Hepatic stellate cell (primary cell): ENCODE results near the gene PLEKHH2.
A peak's percentile ranks its signal among the peaks of the same experiment; 100 is the strongest.
"Not testable (repeated sequence)": the region's sequence is repeated elsewhere in the genome, so short reads cannot be mapped to it uniquely, and the experiment has no call there.

Source experiments
- DNase-seq: peaks from one replicate; pipeline ENCODE4 v3.0.0; 2011; ENCODE audit warnings: low spot score

PLEKHH2 gene

DNA sequence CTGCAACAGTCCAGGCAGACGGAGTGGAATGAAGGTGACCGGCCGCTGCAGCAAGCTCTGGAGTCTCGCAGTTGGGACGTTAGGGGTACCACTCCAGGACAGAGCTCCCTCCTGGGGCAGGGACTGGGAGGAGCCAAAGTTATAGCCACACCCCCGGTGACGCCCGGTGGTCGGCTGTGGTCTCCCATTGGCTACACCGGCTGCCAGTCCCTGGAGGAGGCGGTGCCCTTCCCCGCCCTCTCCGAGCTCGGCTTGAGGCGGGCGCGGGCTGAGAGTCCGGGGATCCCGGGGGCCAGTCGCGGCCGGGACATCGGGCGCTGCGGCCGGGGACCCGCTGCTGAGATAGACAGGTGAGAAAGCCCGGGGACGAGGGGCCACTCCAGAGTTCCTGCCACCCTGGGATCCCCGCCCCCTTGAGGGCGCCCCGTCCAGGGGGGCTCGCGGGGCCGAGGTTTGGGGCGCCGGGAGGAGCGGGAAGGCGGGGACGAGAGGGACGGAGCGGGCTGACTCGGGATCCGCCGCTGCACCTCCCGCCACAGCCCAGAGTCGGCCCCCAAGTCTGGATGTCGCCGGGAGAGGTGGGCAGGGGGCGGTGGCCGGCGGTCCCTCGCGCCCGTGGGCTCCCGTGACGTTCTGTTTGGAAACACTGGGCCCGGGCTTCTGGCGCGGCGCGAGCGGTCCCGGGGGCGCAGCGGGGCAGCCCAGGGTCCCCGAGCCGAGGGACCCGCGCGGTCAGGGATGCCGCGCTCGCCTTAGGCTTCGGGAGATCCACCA, at the start of gene PLEKHH2:
Gene PLEKHH2, plus strand, starts transcription at position 231 of the 774 bp plus-strand sequence. CDS start 7,414 bp downstream, outside the sequence.
- DNase-seq, result peak; percentile 95

DNA sequence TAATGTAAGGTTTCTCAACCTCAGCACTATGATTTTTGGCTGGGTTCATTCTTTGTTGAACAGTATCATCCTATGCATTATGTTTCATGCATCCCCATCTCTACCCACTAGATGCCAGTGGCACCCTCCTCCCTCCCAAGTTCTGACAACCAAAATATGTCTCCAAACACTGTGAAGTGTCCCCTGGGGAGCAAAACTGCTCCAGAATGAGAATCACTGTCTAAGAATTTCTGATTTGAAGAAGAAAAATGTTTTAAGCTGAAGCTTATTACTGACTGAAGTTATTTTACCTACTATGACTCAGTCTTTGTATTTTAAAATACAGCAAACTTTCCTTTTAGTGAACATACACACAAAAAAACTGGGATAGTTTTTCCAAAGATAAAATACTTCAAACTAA, 44.6 kb upstream of the PLEKHH2 start:
- DNase-seq, result peak; percentile 47

DNA sequence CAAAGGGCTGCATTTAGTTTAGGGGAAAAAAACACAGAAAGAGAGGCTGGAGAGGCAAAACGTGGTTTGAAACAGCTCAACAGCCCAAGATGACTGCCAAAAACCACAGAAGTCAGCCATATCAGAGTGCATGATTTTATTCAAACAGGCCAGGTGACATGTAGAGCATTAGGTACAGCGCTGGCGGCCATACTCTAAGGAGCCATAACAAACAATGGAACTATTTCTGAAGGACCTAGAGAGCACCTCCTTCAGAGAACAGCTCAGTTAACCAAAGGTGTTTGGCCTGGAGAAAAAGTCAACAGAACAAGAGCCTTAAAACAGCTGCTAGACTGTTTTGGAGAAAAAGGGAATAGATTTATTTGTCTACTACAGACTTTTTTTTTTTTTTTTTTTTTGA, 43.8 kb upstream of the PLEKHH2 start:
- DNase-seq, result no peak

DNA sequence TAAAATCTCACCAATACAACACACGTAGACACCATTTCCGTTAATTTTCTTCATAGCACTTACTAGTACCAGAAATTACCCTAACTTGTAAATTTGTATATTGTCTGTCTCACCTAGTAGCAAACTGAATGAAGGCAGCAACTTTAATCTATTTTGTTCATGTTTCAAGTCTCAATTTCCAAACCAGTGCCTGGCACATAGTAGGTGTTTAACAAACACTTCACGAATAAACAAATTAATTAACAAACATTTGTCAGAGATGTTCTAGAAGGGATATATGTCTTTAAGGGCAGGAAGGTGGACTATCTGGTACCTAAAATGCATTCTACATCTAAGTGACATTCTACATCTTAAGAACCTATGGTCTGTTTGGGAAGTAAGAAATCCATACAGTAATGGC, 42.2 kb upstream of the PLEKHH2 start:
- DNase-seq, result no peak

DNA sequence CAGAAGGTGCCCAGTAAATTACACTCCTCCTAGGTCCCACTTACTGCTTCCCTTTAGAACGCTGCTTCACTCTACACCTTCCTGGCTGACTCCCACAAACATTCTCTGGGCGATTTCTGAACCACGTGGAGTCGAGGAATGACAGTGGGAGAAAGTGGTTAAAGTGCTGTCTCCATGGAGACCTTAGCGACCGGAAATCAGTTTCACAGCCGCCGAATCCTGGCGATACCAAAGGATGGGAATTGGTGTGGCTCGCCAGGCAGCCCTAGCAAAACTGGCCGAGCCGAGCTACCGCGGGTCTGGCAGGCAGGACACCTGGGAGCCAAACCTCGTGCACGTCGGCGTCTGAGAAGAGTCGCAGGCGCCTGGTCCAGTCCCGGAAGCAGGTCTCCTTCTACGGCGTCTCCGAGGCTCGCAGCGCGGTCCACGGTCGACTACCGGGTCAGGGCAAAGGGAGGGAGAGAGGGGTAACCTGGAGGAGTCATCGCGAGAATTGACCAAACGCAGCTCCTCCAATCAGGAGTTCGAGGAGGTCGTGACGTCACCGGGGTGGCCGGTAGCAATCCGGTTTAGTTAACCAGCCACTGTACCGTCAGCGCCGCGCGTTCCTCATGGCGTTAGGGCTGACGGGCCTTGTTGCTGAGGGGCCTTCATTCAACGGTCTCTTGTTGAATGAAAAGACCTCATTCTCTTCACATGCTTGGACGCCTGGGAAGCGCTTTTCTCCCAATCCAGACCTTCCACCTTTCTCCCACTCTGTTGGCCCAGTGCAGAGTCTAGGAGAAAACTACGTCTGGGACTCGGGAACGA, 41.3 kb upstream of the PLEKHH2 start, which contains the start of gene THADA:
Gene THADA, minus strand, starts transcription at position 436 of the 810 bp plus-strand sequence. CDS start 3,646 bp downstream, outside the sequence.
- DNase-seq, result peak; percentile 95

DNA sequence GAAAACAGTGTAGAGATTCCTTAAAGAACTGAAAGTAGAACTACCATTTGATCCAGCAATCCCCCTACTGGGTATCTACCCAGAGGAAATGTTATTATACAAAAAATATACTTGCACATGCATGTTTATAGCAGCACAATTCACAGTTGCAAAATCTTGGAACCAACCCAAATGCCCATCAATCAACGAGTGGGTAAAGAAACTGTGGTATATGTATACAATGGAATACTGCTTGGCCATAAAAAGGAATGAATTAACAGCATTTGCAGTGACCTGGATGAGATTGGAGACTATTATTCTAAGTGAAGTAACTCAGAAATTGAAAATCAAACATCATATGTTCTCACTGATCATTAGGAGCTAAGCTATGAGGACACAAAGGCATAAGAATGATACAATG, 36.5 kb upstream of the PLEKHH2 start:
- DNase-seq, result not testable (repeated sequence)

DNA sequence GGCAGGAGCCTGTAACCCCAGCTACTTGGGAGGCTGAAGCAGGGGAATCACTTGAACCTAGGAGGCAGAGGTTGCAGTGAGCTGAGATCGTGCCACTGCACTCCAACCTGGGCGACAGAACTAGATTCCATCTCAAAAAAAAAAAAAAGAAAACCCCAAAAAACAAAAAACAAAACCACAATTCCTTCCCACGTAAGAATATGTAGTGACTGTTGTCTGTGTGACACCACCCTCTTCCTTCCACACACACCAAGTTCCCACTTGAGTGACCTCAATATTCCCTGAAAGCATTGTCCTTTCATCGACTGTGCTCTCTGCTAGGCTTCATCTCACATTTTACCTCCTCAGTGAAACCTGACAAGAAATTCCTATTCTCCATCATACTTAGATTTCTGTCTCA, 32.4 kb upstream of the PLEKHH2 start:
- no peak for DNase-seq

DNA sequence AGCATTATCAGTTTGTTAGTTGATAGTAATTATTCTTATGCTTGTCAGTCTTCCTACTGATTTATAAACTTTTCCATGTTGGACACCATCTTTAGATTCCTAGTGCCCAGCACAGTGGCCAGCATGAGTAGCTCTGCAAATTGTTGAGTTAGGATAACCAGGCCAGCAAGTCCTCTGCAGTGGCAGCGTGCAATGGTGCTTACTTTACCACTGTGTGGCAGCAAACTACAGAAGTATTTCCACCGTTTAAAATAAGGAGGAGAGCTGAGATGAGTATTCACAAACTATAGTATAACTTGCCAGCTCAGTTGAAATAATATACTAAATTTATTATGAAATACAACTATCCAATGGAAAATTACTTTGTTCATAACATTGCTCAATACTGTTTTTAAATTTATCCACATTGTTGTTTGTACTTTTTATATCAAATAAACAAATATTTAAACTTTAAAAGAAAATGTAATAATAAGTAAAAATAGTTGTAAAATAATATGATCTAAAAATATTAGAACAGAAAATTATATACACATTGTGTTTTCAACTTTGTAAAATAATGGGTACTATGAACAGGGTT, 31.9 kb upstream of the PLEKHH2 start:
- DNase-seq, result peak; percentile 52

DNA sequence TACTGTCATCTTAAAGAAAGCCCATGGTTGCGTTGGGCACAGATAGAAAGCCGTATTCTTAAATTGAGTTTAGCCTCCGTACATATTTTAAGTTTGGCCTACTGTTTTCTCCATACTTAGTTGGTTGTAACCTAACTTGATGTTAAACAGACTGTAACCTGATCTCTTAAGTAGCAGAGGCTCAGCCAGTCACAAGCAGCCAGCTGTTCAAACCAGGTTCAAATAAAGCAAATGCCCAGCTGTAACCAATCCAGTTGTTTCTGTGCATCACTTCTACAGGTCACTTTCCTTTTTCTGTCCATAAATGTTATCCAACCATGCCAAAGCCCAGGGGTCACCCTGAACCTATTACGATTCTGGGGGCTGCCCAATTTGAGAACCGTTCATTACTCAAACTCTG, 31.2 kb upstream of the PLEKHH2 start:
- DNase-seq, result no peak

DNA sequence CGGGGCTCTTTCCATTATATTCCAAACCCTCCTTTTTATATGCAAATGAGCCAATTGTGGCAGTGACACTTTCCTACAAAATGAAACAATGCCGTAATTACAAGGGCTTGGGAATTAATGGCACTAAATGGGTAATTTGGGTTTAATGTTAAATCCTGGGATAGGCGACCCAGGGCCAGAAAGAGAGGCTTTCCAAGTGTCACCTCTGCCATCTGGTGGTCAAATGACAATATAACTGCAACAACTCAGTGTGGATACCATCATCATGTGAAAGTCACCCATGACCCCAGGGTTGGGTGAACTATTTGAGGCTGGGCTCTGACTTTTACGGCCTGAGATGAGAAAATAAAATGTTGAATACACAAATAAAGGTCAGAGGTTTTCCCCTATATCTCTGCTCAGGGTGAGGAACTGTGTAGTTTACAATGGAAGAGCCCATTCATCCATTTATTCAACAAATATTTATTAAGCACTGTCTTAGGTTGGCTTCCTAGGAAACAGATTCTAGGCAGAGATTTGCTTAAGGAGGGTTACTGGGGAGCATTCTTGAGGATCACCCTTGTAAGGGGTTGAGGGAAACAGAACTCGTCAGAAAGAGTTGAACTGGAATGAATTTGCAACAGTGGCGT, 27.7 kb upstream of the PLEKHH2 start:
- DNase-seq, result peak; percentile 25

DNA sequence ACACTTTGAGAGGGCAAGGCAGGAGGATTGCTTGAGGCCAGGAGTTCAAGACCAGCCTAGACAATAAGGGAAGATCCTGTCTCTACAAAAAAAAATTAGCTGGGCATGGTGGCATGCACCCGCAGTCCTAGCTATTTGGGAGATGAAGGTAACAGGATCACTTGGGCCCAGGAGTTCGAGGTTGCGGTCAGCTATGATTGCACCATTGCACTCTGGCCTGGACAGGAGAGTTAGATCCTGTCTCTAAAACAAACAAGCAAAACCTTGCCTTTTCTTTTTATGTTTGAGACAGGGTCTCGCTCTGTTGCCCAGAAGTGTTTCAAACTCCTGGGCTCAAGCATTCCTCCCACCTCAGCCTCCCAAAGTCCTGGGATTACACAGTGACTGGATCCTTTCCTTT, 26.7 kb upstream of the PLEKHH2 start:
- DNase-seq, result no peak

DNA sequence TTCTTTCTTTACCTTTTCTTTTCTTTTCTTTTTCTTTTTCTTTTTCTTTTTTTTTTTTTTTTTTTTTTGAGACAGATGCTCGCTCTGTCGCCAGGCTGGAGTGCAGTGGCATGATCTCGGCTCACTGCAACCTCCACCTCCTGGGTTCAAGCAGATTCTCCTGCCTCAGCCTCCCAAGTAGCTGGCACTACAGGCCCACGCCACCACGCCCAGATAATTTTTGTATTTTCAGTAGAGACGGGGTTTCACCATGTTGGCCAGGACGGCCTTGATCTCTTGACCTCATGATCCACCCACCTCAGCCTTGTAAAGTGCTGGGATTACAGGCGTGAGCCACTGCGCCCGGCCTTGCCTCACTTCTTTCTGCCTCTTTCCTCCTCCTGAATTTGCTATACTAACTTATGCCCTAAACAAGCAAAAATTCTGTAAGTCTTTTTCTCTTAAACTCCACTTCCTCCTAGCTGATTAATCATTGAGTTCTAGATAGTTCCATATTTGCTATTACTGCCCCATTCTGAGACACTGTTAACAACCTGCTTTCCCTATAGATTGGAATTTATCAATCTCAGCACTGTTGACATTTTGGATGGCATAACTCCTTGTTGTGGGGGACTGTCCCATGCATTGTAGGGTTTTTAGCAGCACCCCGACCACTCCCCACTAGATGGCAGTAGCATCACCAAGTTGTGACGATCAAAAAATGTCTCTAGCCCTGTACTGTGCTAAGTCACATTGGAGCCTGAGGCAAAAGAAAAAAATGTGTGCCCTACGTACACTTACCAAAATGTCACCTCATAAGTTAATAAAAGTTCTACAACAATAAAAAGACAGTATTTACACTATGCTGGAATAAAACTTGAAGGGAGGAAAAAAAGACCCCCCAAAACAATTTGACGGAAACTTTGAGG, 24.8 kb upstream of the PLEKHH2 start:
- peak; percentile 48 for DNase-seq

DNA sequence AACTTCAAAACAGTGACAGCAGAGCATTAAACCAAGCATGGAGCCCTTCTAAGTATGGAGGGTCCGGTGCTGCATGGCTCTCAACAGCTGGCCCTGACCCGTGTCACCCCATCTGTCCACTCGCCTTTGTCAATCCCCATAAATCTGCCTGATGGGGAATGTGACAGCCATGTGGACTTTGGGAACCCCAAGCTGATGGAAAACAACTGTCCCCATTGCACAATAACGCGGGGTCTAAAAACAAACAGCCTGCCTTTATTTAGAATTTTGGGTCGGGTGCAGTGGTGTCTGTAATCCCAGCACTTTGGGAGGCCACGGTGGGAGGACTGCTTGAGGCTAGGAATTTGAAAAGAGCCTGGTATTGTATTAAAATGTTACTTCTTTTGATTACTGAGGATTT, 24.1 kb upstream of the PLEKHH2 start:
- no peak for DNase-seq

DNA sequence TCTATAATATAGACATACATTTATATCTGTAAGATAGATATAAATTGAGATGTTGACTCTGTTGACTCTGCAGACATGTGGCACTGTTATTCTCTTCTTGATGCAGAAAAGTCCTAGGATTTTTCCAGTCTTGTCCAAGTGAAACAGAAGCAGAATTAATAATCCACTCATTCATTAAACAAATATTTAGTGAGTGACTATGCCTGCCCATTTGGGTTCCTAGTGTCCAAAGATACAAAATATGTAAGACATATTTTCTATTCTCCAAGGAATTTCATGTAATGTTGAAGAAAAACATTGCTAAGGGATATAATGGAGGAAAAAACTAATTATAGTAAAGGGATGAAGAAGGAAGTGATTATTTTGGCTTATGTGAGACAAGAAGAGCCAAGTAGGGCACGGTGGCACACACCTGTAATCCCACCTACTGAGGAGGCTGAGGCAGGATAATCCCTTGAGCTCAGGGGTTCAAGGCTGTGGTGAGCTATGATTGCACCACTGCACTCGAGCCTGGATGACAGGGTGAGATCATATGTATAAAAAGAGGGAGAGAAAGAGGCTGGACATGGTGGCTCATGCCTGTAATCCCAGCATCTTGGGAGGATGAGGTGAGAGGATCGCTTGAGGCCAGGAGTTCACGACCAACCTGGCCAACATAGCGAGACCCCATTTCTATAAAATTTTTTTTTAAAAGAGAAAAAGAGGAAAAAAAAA, 19.9 kb upstream of the PLEKHH2 start:
- DNase-seq, result peak; percentile 40

DNA sequence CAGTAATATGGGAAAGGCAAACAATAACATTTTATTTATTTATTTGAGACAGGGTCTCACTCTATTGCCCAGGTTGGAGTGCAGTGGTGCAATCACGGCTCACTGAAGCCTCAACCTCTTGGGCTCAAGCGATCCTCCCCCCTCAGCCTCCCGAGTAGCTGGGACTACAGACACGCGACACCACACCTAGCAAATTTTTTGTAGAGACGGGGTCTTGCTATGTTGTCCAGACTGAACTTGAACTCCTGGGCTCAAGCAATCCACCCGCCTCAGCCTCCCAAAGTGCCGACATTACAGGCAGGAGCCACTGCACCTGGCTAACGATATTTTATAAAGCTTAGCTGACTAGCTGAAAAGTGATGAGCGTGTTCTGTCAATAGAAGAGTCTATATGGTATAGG, 17.5 kb upstream of the PLEKHH2 start:
- no peak for DNase-seq

DNA sequence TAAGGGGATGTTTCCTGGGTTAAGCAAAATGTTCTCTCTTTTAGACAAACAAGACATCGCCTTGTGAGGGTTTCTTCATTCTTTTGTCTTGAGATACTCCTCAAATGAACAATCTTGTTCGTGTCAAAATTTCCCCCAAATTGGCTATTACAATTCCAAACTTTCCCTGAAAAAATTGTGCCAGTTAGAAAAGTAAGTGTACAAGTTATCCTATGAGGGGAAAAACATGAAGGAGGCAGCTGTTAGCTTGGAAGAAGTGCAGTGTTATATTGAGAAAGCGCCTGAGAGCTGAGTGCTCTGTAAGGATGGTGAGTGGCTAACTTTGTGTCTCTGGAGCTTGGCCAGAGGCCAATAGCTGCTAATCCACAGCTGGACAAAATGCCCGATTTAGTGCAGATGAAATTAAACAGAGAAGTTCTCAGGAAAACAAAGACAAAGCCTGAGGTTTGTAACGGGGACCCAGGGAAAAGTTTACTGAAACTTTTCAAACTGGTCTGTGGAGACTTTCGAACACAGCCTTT, 14.1 kb upstream of the PLEKHH2 start:
- no peak for DNase-seq

DNA sequence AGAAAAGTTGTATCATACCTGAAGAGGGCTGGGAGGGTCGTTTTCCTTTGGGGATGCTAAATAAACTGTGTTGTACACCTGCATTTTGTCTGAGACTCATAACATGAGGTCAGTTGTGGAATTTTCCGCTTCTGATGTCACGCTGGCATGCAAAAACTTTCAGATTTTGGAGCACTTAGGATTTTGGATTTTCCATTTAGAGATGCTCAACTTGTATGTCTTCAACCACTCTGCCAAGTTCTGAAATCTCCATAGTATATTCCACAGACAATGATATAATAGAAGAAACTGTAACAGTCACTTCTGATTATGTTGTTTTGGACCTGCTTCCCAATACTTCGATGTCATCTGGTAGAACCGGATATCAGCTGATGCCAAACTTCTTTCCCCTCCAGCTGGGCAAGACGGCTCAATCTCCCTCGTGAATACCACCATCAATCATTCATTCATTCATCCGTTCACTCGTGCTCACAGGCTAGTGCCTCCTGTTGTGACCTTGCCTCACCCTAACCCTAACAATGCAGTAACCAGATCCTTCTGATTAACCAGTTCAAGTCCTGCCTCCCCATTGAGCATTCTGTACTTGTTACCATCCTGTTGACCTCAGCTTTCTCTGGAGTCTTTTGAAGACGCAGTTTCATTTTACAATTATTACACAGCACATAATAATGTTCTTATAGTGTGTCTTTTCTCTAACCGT, 5.3 kb upstream of the PLEKHH2 start:
- no peak for DNase-seq

DNA sequence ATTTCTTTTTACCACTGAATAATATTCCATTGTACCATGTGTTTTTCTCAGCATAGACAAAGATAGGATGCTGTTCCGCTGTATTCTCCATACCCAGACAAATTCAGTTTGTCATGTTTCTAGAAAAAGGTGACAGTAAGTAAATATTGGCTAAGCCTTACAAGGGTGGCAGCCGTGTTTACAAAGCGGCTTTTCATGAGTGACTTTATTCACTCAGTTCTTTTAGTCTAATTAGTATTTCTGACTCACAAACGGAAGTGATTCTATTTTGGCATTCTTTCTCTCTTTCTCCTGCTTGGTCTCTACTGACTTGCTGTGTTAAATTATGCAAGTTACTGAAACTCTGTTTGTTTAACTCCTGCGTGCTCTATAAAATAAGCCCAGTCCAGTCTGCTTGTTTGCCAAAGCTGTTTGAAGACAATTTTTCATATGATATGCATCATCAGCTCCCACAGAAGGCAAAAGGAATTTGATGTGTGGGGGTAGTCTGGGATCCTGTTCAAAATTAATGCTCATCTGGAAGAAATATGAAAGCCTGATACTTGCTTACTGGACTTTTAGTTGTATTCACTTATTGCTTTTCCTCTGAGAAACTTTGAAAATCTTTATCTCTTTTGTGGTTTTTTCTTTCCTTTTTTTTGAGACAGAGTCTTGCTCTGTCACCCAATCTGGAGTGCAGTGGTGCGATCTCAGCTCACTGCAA, 2.3 kb upstream of the PLEKHH2 start:
- peak; percentile 31 for DNase-seq

DNA sequence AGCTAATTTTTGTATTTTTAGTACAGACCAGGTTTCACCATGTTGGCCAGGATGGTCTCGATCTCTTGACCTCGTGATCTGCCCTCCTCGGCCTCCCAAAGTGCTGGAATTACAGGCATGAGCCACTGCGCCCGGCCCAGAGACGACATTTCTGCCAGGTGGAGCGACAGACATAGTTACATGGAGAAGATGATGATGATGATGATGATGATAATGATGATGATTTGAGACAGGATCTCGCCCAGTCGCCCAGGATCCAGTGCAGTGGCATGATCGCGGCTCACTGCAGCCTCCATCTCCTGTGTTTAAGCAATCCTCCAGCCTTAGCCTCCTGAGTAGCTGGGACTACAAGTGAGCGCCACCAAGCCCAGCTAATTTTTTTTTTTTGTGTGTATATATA, 907 bp upstream of the PLEKHH2 start:
- DNase-seq, result not testable (repeated sequence)
